SIG-M5 (cell line): ENCODE measurements around the gene AFF3.
A peak's percentile ranks its signal among the peaks of the same experiment; 100 is the strongest.
"Not testable (repeated sequence)": the region's sequence is repeated elsewhere in the genome, so short reads cannot be mapped to it uniquely, and the experiment has no call there.

Experiments
- DNase-seq: peaks from one replicate; lab custom pipeline; 2025; lab: John Stamatoyannopoulos, UW

AFF3 gene

DNA sequence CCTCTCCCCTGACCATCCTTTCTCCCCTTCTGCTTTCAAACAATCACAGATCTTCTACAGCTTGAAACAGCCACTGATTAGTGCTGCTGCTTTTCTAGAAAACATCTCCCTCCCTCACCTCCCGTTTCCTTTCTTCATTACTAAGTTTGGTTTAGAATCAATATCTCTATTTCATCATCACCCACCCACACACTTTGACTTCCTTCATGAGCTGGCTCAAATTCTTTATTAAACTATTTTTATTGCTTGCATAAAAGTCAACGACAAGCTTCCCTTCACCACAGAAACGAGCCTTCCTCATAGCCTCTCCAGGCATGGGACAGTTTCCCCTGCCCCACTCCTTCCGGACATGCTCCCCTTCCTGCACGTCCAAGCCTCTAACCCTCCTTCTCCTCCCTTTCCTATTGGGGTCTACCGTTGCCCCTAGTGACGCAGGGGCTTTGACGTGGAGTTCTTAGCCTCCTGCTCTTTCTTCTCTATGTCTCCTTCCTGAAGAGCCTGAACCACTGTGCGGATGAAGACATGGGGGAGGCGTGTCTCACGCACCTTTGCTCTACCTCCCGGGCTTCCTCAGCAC lies 172.0 kb downstream of the AFF3 start:
- DNase-seq: no peak

DNA sequence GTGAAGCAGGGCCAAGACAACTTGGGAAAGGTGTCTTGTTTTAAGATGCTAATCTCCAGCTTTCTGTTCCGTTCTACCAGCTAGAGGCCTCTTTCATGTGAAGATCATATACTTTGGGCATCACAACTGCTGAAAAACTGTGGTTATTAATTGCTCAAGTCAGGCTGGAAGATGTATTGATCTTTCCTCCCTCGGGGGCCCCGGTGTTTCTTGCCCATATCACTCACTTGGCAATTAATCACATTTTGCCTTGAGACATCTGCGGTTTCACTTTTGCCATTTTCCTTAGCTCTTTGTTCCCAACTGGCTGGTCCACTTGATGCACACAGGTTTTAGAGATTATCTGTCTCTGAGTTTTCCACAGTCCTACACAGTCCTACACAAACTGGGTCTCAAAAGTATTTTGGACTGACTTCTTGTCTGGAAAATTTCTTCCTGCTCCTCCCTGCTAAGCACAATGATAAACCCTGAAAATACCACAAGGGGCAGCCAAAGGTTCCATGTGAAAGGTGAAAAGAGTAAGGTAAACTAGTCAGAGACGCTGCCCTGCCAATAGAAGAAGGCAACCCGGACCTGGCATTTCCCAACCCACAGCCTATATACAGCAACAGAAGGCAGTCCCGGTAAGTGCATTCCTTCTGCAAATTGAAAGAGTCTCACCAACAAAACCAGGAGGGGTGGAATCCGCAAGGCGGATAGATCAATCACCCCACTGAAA lies 181.0 kb downstream of the AFF3 start:
- no peak for DNase-seq

DNA sequence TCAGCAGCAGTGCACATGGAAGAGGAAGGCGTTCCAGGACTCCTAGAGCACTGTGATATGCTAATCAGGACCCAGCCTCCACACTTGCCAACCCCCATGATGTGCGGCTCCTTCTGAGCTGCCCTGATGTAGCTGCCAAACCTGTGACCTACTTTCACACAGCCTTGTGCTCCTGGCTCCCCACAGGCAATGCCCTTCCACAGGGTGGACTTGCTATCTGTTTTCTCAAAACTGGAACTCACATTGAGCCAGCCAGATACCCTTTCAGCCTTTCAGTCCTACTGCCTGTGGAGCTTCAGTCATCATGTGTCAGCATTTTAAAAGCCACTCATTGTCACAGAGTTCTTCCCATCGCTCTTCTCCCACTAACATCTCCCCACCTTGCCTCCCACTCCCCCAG lies 181.6 kb downstream of the AFF3 start:
- DNase-seq: no peak

DNA sequence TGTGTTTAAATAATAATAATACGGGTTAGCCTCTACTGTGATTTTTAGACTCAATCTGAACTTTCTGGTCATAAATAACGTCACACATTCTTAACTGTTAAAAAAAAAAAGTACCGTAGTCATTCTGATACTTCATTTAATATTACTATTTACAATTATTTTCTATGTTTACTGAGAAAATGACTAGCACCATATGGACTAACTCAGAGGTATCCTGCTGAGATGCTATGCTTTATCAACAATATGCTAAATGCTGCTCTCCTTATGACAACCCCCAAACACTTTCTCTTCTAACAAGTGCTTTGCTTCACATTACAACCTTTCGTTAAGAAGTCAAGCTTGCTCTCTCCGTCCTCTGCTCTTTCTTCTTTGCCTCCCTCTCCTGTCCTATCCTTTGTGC lies 182.1 kb downstream of the AFF3 start:
- DNase-seq: no peak

DNA sequence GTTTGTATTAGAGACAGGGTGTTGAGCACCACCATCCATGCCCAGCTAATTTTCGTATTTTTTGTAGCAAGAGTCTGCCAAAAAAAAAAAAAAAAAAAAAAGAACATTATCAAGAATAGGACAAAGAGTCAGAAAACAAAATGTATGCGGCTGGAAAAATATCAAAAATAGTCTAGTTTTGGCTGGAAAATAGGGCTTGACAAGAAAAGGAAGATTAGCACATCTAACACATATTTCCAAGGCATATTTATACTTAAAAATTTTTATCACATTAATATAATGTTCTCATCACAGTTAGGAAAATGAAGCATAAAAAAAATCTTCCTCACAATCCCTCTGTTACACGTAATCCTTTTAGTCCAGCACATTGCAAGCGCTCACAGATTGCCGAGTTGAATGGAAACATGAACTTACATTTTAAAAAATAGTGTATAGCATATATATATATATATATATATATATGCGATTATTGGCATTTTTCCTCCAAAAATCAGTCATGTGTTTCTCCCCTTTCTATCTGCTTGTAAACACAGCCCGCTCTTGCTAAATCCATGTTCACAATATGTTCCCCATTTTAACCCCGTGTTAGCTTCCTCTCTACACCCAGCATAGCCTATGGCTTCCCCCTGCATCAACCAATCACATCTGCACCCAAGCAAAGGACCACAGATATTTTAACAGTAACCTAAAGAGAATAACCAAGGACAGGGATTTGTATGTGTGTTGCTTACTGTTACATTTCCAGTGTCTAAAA lies 183.0 kb downstream of the AFF3 start:
- DNase-seq: peak; percentile 8

DNA sequence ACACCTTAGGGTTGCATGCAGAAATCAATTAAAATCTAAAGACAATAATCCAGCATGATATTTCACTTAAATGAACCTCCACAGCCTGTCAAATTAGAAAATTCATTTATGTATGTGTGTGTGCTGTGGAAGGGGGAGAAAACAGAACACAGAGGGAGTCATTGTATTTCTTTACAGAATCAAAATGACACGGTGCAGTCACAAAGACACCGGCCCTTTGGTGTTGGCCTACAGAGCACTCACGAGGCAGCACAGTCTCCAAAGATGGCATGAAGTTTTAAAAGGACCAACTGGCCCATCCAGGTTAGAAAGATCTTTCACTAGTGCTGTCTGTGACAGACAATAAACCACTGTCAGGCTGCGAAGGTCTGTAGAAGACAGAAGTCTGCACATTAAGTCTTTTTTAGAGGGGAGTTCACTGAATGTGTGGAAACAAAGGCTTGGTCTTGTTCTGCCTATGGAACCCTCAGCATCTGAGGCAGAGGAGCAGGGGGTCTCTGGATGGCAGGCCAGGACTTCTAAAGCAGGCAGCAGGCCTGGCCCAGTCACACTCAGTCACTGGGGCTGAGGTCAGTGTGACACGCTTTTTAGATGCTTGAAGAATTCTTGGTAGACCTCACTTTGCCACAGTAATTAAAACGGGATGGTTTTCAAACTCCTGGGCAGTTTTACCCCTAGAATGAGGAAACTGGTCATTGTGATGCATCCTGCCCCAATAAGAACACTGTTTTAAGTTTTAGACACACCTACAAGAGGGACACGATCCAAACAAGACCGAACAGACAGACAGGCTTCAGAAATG lies 184.9 kb downstream of the AFF3 start:
- DNase-seq: no peak

DNA sequence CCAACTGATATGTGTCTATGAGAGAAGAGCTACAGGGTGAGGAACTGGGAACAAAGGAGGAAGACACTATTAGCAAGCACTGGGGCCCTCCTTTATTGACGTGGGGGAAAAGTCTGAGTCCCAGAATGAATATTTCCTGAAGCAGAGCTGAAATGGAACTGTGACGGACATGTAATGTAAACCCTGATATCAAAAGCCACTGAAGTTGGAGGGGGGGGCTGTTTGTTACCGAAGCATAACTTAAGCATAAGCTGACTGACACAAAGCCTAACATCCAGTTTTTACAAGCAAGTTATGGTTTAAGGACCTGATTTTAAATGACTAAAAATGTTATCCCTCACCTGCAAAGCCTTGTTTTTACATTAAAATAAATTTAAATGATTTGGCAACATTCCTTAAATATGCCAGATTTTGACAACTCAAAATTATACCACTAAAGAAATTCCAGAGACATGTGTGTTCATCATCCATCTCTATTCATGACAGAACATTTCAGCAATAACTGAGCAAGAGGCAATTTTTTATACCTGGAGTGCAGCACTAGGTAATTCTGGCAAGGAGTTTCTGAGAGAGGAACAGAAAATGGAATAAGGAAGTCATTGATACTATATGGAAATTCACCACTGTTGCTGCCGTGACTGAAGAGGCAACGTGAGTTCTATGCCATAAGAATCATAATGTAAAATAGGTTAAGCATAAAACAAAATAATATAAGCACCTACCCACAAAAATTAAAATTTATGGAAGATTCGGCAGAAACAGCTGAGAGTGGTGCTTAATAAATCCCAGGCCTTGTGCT lies 186.0 kb downstream of the AFF3 start:
- DNase-seq: no peak

DNA sequence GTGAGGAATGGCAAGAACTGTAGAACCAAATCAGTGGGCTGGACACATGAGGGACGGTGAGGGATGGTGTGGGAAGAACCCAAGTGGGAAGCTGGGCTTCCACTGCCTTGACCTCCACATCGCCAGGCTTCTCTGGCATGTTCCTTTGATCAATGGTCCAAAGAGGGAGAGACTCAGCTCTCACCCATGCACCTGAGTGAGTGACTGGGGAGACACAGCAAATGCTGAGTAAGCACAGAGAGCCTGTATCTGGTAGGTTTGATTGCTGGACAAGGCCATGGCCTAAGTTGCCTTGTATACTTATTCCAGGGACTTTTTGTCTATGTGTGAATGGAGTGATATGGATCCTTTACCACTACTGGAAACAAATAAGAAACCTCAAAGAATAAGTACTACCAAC lies 188.6 kb downstream of the AFF3 start:
- DNase-seq: no peak

DNA sequence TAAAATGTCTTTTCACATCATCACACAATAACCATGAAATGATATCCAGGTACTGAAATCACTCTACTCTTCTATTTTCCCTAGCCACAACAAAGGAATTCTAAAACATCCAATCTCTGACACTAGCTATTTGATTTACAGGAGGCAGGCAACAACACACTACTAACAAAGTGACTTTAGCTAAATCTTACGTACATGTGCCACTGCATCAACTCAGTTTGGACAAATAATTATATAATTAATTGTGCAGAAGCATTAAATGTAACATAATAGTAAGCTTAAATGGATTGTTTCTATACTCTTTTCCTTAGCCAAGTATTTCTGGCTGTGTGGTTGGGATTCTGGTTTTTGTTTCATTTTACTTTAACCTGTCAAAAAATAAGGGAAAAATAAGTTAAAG lies 192.4 kb downstream of the AFF3 start:
- DNase-seq: no peak

DNA sequence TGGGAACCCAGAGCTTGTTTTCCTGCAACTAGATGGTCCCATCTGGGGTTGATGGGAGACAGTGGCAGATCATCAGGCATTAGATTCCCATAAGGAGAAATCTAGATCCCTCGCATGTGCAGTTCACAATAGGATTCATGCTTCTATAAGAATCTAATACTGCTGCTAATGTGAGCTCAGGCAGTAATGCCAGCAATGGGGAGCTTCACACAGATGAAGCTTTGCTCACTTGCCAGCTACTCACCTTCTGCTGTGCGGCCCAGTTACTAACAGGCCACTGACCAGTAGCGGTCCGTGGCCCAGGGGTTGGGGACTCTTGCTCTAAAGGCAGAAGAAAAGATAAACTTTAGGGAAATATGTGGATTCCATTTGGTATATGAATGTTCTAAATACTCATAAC lies 192.9 kb downstream of the AFF3 start:
- DNase-seq: no peak

DNA sequence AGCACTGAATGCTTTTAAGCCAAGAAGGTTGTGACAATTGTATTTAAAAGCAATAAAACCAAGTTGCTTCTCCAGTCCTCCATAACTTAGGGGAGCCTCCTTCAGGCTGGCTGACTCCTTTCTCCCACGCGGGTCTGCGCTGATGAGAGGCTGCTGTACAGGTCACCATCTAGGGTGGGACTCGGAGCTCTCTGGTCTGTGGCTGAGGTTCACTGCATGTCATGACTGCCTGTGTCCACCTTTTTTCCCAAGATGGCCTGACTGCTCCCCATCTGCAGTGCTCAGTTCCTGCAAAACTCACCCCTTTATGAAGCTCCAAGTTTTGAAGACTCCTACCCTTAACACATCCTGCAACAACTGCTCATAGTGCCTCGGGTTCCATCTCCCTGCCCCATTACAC lies 194.4 kb downstream of the AFF3 start:
- no peak for DNase-seq

DNA sequence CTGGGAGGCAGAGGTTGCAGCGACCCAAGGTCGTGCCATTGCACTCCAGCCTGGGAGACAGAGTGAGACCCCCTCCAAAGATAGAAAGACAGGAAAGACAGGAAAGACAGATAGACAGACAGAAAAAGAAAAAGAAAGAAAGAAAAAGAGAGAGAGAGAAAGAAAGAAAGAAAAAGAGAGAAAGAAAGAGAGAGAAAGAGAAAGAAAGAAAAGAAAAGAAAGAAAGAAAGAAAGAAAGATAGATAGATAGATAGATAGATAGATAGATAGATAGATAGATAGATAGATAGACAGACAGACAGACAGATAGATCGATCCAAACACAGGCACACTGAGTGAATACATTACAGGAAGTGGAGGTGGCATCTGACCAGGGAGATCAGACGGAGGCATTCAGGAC lies 195.0 kb downstream of the AFF3 start:
- DNase-seq: not testable (repeated sequence)

DNA sequence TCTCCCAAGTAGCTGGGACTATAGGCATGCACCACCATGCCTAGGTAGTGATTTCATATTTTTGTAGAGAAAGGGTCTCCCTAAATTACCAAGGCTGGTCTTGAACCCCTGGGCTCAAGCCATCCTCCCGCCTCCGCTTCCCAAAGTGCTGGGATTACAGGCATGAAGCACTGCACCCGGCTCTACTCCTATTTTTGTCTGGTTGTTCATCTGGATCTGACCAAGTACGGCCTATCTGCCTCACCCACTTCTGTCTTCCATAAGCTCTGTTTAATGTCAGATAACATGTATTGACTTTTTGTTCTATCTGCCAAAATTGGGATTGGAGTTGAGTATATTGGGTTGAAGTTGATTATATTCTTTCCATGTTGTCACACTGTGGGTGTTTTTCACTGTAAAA lies 198.4 kb downstream of the AFF3 start:
- DNase-seq: no peak

DNA sequence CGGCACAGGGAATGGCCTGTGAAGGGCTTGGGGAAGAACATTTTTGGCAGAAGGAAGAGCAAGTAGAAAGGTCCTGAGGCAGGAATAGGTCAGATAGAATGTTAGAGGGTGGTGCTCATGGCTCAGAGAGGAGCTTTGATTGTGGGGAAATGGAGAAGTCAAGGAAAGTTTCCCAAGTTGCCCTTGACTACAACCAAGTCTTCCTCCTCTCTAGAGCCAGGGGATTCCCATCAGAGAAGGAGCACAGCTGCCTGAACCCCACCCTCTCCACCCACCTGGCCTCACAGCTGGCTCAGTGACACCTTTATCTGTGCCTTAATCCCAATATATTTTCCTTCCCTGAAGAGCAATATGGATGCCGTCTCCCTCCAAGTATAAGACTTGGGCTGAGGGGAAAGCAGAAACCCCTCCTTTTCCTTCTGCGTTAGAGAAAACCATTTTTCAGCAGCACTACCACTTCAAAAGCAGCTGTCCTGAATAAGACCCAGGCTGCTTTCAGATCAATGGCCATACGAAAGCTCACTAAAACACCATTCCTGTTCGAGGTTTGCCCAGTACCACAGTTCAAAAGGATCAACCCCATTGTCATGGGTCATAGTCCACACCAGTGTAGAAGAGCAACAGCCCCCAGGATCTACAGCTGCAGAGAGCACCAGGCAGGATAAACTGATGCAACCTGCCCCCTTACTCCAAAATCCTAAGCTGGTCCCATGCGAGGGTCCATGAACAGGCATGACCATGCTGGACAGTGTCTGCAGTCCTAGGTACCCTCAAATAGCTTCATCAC lies 199.6 kb downstream of the AFF3 start:
- DNase-seq: no peak

DNA sequence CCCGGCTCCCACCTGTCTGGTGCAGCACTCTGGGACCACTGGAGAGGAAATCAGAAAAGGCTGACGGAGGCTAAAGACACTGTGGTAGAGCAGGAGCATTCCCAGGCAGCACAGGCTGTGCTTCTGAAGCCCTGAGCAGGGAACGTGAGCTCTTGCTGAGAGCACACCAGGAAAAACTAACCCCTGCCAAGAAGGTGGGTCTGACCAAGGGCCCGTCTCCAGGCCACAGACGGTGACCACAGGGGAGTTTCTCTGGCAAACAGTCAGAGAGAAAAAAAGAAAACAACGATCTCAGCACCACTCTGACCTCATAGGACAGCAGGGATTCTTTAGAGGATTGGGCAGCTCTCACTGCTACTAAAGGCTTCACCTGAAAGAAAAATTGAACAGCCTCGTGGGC lies 201.4 kb downstream of the AFF3 start:
- no peak for DNase-seq

DNA sequence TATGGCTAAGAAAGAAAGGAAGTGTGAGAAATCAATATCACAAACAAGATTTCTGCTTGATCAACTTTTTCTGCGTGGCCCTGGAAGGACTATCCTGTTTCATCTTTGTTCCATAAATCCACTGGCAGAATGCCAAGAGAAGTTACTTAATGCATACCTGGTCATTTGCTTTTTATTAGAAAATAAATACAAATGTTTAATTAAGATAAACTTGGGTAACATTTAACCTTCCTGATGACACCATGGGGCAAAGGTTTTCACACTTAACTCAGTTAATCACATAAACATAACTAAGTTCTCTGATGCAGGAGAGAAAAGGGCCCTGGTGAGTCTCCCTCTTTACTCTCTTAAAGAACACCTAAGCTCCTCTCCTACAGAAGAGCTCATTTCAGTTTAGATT lies 203.3 kb downstream of the AFF3 start:
- DNase-seq: no peak

DNA sequence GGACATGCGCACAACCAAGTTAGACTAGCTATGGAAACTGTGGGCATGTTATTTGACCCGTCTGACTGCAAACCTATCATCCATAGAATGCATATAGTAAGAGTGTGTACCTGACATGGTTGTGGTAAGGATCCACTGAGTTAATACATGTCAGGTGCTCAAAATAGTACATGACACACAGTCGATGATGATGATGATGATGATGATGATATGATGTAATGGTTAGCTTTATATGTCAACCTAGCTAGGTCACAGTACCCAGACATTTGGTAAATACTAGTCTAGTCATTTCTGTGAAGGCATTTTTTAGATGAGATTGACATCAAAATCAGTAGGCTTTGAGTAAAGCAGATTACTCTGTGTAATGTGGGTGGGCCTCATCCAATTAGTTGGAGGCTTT lies 204.1 kb downstream of the AFF3 start:
- DNase-seq: no peak

DNA sequence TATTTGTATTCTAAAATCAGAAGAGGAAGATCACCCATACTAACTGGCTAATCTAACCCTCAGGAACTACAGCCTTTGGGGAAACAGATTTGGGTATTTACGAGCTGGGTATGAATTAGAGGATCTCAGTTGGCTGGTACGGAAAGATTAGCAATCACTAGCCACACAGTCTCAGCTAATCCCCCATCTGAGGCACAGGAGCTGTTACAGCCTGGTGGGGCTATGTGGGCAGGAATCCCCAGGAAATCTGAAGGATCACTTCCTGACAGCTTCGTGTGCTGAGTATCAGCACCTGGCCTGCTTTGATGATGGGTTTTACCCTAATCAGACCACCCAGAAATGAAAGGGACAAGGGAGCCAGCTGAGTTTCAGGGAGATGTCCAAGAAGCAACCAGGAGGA lies 206.3 kb downstream of the AFF3 start:
- DNase-seq: no peak

DNA sequence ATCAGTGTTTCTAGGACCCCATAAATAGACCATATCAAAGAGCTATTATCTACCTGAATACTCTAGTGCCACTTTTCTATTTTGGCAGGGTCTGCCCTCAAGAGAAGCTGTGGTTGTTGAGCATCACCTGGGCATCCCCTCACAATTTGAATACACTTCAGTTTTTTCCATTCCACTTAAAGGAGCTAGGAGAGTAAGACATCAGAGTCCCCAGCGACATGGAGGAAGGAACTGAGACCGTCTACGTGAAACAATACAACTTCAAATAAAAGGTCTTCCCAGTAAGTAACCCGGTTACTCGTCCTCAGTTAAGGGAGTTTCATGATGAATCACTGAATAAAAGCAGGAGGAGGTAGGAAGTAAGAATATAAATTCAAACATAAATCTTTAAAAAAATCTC lies 206.7 kb downstream of the AFF3 start:
- no peak for DNase-seq

DNA sequence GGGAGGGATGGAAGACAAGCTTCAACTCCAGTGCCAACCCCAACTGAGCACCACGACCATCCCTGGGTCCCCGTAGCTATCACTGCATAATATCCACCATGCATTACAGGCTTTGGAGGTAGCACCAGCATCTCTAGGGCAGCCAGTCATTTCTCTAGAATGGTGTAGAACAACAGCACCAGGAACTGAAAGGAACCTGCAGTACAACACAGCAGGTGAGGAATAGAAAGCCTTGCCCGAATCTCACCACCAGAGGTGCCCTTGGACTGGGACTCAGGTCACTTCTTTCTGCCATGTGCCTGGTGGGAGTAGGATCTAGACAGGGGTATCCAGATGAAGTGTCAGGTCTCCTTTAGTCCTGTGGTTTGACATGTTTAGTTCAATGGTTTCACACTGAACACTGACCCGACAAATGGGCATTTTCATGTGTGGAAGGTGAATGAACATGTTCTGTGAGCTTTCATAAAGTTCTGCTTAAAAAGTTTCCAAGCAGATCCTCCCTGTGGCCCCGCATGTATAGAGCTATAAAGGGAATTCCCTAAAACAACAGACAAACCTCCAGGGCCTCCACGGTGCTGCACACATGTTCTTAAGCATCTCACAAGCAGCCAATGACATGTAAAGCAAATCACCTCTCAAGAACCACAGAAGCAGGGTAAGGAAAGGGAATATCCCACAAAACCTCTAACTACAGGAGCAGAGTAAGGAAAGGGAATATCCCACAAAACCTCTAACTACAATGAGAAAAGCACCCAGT lies 208.3 kb downstream of the AFF3 start:
- no peak for DNase-seq
